HG02885 (cell line): Measurements from ENCODE around the gene SP140.
"Not testable (repeated sequence)": the region's sequence is repeated elsewhere in the genome, so short reads cannot be mapped to it uniquely, and the experiment has no call there.

Experiments used
- ATAC-seq: cut with Tn5 transposase; IDR thresholded peaks from one replicate; pipeline ENCODE4 v1.9.1; 2021; ENCODE audit warnings: mild to moderate bottlenecking; ENCODE audit not compliant: unreplicated experiment, poor library complexity

The SP140 gene

DNA sequence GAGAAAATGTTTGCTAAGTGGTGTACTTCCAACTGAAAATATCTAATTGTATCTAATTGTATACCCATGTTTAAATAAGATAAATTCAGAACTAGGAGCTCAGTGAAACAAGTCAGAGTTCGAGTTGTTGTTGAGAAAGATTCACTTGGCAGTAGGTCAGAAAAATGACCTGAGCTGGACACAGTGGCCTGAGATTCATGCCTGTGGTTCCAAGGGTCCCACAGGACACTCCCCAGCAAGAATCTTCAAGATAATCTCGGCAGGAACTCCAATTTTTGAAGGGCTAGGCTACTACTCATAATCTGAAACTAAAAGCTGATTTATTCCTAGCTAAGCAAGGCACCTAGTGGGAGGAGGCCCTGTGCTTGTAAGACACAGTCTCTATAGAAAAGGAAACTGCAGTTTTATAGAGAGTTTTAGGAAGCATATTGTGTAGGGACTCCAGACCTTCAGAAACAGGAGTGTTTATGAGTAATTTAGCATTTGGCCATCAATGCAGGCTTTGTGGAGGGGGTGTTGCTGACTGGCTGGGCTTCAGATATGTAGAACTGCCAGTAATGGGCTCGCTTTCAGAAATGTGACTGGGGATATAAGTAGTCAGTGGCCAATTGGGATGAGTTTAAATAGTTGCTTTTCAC, 43.2 kb downstream of the SP140 start:
- peak; percentile 59 for ATAC-seq

DNA sequence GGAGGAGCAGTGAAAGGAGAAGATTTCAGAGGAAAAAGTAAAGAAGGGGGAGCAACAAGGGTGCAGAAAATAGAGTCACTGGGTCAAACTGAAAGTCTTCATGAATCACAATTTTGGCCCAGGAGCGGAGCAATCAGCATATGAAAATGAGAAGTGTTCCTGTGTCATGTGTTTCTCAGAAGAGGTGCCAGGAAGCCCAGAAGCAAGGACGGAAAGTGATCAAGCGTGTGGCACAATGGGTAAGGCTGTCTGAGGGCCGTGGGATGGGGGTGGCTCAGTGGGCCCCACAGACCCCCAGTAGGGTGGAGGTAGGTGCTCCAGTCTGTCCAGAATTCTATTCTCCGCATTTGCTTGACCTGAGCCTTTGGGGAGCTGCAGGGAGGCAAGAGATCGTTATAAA, 44.2 kb downstream of the SP140 start:
- ATAC-seq = no peak

DNA sequence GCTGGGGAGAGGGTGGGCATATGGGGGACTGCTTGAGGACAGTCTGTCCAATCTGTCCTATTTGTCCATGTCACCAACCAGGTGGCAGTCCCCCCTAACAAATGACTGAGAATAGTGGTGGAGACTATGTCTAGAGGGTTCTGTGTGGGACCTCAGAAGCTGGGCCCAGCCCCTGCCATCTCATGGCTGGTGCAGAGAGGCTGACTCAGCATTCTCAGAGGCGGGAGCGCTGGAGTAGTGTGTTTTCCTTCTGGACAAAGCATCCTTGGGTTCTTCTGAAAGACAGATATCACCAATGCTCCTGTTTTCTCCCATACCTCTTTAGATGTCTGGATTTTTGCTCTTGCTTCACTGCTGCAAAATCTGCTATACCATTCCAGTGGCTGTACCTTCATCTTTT, 57.4 kb downstream of the SP140 start:
- ATAC-seq = no peak

DNA sequence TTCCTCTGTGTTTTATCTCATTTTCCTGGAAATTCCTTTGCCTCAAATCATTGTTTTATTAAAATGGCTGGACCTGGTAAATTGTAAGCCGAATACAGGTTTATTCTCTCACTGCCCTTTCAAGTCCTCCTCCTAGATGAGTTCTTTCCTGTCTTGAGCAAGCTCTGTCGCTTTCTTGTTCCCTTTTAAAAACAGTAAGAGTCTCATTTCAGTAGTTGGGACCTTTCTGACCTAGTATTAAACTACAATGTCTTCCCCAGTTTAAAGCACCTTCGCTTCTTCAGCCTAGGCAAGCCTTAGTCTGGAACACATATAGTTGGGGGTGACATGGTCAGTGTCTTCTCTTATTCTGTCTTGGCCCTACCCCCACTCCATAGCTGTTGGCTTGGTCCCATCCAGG, 60.5 kb downstream of the SP140 start:
- ATAC-seq = no peak

DNA sequence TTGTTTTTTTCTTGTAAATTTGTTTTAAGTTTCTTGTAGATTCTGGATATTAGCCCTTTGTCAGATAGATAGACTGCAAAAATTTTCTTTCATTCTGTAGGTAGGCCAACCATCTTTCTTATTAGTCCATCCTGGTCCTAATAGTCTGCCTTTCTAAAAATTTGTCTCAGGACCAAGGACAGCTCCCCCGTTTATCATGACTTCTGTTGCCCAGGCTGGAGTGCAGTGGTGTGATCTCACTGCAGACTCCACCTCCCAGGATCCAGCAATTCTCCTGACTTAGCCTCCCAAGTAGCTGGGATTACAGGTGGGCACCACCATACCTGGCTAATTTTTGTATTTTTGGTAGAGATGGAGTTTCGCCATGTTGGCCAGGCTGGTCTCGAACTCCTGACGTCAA, 63.8 kb downstream of the SP140 start:
- not testable (repeated sequence) for ATAC-seq

DNA sequence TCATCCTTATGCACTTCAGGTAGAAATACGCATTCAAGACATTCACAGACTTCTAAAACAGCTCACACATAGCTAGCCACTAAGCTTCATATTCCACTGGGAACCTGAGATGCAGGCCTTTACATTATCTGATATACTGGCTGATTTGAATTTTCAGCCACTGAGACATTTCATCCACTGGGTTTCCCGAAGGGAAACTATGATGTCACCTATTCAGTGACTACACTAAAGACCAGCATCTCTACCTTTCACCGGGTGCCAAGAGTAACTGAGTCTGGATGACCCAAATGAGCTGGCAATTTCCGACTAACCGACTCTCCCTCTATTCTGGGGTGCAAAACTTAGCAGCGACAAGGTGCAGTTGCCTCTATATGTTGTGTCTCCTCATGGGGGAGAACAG, 69.7 kb downstream of the SP140 start:
- ATAC-seq = no peak

DNA sequence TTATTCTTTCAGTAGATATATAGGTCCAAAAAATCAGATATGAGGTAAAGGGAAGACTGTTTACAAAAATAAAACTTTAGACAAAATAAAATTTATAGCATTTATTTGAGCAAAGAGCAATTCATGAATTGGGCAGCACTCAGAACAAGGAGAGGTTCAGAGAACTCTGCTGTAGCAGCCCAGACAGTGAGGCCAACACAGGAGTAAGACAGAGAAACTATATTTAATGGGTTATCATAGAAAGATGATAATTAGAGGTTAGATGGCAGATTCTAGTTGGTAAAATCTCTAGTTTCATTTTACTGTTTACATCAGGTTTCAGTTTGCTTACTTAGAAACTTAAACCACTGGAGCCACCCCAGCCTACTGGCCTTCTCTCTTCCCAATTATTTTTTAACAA, 71.4 kb downstream of the SP140 start:
- ATAC-seq = no peak

DNA sequence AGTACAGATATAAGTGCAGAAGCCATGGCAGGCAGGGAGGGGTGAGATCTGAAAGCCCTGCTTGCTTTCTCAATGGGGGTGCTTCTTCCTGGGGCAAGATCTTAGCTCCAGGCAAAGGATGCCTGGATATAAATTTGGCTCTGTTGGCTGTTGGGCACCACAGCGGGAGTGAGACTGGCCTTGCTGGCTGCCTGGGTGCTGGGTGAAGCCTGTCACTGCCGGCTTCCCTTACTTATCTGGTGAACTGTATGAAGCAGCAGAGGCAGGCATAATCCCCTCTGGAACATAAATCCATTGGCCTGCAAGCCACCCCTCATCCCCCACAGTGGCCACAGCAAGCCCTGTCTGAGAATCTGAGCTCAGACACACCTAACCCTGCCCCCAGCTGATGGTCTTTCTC, 74.1 kb downstream of the SP140 start:
- no peak for ATAC-seq

DNA sequence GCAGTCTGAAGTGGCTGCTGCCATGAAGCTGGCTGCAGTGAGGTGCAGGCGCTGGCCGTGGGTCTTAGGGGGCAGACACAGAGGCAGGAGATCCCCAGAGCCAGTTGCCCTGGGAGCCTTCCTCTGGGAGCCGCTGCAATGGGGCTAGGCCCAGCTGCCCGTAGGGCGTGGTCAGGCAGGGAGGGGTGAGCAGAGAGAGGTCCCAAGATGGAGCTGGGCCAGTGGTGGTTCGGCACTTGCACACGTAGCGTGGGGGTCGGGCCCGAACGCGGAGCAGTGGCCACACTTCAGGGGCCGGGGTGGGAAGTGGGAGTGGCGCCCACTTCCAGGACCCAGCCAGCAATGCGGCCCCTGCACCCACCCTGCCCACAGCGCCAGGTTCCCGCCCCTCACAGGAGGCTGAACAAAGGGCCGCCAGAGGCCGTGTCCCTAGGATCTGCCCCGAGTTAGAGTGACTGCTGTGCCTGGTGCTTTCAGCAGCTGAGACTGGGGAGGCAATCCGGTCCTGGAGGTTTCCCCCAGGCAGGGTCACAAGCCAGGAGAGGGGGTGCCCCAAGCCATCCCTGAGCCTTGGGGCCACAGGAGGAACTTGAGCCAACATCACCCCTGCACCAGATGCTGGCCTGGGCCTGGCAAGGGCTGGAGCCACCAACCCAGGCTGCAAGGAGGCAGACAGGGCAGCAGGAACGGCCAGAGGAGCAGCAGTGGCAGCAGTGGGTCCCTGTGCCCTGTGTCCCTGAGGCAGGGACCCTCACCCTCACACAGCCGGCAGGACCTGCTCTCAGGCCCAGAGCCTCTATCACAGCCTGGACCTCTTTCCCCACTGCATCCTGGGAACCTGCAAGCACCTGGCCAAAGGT, 80.1 kb downstream of the SP140 start:
- ATAC-seq = no peak

DNA sequence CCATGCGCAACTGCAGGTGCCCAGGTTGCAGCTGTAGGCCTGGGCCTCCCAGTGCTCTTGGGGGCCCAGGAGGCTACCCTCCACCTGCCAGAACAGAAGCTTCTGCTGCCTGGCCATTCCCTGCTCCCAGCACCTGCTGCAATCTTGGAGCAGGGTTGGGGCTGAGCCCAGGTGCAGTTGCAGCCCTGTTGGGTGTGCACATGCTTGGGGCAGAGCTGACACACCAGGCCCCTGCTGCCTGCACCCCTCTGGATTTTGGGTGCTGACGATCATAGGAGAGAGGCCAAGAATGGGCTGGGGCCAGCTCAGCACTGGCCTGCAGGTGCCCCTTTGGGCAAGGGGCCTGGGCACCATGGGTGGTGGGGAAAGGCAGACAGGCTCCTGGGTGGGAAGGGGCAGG, 80.9 kb downstream of the SP140 start:
- no peak for ATAC-seq

DNA sequence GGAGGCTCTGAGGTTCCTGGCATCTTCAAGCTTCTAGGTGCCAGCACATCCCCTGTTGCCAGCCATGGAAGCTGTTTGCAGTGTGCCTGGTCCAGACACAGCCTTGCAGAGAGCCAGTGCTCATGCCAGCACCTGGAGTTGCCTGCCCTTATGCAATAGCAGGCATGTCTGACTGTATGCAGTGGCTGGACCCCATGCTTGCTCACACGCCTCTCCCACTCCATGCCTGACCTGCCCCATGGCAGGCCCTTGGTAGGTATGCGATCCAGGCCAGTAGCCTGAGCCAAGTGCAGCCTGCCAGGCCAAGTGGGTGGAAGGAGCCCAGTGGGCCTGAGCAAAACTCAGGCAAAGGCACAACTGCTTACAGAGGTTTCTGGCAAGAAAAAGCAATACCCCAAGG, 81.9 kb downstream of the SP140 start:
- ATAC-seq = no peak

DNA sequence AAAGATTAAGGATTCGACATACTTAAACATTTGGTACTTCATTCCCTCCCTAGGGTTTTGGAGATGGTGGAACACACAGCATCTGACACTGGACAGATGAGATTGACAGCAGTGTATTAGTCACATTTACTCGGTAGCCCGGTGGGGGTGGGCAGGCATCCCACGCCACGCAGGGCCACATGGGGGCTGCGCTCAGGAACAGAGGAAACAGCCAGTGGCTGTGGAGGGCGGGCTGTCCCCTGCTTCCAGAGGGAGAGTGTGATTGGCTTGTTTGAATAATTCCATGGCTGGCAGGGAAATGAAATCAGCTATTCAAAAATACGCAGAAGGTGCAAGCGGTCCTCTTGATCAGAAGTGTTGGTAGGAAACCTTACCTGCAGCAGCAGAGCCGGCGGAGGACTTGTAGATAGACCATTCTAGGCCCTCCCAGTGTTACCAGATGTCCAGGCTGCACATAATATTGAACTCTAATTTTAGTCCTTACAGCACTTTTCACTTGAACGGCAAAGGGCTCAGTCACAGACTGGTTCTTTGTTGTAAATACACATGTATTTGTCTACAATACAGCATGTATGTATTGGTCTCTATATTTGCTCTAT, 83.0 kb downstream of the SP140 start:
- no peak for ATAC-seq

DNA sequence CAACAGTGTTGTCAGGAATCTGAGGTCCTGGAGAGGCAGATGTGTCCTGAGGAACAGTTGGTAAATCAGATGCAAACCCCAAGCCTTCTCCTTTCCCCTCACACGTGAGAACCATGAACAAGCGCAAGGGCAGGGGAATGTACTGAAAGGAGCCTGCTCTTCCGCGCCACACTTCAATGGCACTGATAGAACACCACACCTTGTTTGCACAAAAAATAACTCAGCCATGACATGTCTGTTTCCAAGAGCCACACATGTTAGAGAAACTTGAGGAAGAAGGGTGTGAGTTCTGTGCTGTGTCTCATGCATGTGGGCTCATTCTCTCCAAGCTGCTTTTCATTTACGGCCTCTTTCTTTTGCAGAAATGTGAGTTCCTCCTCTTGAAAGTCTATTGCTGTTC, 85.3 kb downstream of the SP140 start:
- not testable (repeated sequence) for ATAC-seq

DNA sequence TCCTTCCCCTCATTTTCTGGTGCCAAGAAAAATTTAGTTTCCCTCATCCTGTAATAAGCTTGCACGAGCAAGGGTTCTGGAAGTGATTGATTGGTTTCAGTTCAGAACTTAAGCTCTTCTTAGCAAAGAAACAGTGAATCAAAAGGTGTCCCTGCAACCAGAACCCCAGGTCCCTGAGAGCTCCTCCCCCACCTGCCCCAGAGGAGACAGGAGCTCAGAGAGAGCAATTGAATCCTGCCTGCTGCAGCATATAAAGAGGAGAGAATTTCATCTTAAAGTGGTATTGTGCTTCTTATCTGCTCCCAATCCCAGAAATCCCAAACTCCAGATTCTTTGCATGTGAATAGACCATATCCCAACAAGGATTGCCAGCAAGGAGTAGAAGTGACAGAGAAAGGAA, 86.1 kb downstream of the SP140 start:
- not testable (repeated sequence) for ATAC-seq

DNA sequence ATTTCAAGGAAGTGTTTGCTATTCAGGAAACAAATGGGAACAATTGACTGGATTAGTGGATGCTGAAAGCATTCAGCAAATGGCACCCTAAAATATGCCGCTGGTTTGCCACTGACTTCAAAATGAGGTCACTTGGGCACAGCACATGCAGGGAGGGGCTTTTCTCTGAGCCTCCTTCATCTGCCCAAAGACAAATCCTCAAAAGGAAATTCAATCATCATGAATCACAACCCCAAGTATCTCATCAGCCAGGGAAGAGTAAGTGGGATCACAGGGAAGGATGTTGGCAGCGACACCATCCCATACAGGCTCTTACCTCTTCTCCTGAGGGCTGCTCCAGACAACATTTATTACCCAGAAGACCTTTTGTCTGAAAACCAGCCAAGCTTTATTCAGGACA, 87.1 kb downstream of the SP140 start:
- no peak for ATAC-seq

DNA sequence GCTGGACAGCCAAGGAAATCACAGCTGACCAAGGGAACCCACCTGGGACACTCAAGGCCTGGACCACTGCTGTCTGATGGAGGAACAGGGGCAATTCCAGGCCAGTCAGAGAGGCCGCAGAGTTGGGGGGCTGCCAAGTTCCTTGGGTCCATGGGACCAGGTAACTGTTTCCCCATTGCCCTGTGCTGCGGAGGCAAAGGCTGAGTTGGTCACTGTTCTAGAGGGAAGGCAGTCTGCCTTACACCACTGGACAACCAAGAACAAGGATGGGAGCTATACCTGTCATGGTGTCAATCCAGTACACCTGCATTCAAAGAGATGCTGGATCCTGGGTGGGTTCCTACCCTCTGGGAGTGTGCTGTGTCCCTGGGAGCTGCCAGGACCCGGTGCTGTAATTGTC, 91.8 kb downstream of the SP140 start:
- no peak for ATAC-seq

DNA sequence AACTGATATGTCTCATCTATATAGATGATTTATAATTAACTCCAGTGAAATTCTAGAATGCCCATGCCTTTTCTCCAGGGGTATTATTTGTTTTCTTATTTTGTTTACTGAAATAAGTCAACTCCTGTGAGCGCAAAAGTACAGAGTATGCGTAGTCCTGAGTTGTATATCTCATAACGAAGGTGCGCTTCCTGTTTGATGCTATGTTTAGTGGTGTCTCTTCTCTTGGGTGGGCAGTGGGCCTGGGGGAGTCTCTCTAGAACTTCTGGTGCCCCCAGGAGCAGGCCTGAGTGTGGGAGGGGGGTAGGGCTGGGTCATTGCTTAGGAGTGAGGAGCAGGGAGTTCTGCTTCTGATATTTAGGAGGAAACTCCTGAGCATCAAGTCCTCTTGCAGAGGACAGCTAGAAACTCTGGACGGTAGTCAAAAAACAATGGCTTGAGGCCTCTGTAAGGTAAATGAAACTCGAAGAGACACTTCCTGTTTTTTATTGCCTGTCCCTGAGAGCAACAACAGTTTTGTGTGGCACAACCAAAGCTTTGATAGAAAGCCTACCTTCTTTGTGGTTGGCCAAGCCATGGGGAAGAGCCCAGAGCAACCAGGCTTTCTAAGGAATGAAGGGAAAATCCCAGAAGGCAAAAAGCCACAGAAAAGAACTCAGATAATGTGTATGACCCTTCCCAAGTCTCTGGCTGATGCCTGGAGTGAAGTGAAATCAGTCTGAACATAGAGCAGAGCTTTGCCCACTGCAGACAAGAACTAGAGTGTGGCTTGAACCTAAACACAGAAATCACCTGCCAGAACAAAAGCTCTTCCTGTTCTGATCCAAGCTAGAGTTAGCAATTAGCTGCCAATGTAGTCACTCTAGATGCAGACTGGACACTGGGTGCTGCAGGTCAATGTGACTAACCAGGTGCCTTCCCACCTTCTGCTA, 92.9 kb downstream of the SP140 start:
- peak; percentile 51 for ATAC-seq

DNA sequence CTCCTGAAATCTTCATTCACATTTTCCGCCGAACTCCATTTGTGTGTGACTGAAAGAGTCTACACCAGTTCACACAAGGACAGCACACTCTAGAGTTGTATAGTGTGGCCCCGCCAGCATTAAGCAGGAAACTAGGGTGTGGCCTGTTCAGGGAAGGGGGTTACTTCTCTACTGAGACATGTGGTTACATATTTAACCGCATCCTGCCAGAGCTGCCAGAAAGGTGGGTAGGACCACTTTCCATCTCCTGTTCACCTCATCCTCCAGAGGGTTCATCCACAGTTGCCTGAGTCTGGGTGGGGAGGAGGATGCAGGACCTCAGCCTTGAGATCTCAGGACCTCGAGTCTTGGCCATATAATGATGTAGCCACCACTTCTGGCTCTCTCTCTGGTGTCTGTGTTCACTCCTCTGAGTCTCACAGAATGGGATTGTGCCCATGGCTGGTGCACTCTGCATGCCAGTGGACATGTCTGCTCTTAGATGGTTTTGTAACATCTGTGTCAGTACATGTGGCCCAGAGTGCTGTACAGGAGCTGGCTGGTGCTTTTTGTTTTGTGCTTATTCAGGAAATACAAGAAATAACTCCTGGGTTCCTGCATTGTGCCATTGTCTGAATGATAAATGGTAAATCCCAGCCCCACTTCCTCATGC, 93.8 kb downstream of the SP140 start:
- ATAC-seq = peak; percentile 84

DNA sequence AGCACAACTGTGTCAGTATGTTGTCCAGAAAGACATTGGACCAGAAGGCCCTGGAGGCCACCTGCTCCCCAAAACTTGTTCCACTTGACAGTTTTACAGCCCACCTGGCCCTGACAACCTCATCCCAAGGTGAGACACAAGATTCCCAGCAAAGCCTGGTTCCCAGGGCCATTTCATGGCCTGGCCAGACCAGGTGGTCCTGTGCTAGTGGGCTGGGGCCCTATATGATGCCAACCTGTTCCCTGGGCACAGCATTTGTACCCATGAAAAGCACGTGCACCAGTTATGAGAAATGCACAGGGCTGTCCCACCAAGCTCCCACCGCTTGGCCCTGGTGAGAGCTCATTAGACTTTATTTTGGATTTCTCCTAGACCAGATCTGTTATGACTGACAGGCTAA, 95.5 kb downstream of the SP140 start:
- no peak for ATAC-seq
